GM18526 (cell line): Measurements from ENCODE around the gene SIPA1.

Source experiments
- POLR2A ChIP-seq: IDR thresholded peaks from 3 replicates; pipeline ENCODE4 v1.6.1; 2011; ENCODE audit not compliant: insufficient read length; ENCODE audit errors: extremely low read depth

Gene SIPA1

GRCh38 chr11:65616575-65617001, 21.3 kb upstream of the SIPA1 start:
- TF ChIP-seq POLR2A = no peak

- no peak for TF ChIP-seq POLR2A
These were observed 20.6 kb upstream of the SIPA1 start for GRCh38 chr11:65617136-65617850.

GRCh38 chr11:65617990-65618751, 19.7 kb upstream of the SIPA1 start:
- no peak for TF ChIP-seq POLR2A

- no peak for TF ChIP-seq POLR2A
These were observed 19.1 kb upstream of the SIPA1 start for GRCh38 chr11:65618763-65619162.

GRCh38 chr11:65619281-65619928, 18.5 kb upstream of the SIPA1 start:
- TF ChIP-seq POLR2A = no peak

GRCh38 chr11:65620666-65621065, 17.2 kb upstream of the SIPA1 start:
- no peak for TF ChIP-seq POLR2A

- TF ChIP-seq POLR2A = no peak
These were observed 16.4 kb upstream of the SIPA1 start for GRCh38 chr11:65621460-65621859.

- TF ChIP-seq POLR2A = no peak
These were observed 15.9 kb upstream of the SIPA1 start for GRCh38 chr11:65622011-65622410.

- TF ChIP-seq POLR2A = no peak
These were observed 14.7 kb upstream of the SIPA1 start for GRCh38 chr11:65623177-65623576.

GRCh38 chr11:65623852-65624616, 13.9 kb upstream of the SIPA1 start:
- no peak for TF ChIP-seq POLR2A

GRCh38 chr11:65624931-65625627, 12.8 kb upstream of the SIPA1 start:
- no peak for TF ChIP-seq POLR2A

GRCh38 chr11:65625628-65626342, 12.1 kb upstream of the SIPA1 start:
- TF ChIP-seq POLR2A = no peak

GRCh38 chr11:65627202-65627601, 10.7 kb upstream of the SIPA1 start:
- TF ChIP-seq POLR2A = no peak

GRCh38 chr11:65629579-65629978, 8.3 kb upstream of the SIPA1 start:
- no peak for TF ChIP-seq POLR2A
